WTC11 (cell line): ENCODE data around the gene PSG4.

Source experiments
- ELF4 ChIP-seq: sonication (generic); formaldehyde crosslinking; IDR thresholded peaks from 2 replicates; pipeline ENCODE4 v1.8.1; 2022; ENCODE audit warnings: low read depth, mild to moderate bottlenecking, moderate library complexity, missing genetic modification reagents
- FOXP1 ChIP-seq: sonication (generic); formaldehyde crosslinking; IDR thresholded peaks from 2 replicates; pipeline ENCODE4 v1.8.0; 2022; ENCODE audit warnings: missing genetic modification reagents, mild to moderate bottlenecking, moderate library complexity, borderline replicate concordance
- TF ChIP-seq, protein P1 (sequence below): sonication (generic); formaldehyde crosslinking; IDR thresholded peaks from 2 replicates; pipeline ENCODE4 v1.8.1; 2023; ENCODE audit warnings: mild to moderate bottlenecking, missing genetic modification reagents

DNA sequence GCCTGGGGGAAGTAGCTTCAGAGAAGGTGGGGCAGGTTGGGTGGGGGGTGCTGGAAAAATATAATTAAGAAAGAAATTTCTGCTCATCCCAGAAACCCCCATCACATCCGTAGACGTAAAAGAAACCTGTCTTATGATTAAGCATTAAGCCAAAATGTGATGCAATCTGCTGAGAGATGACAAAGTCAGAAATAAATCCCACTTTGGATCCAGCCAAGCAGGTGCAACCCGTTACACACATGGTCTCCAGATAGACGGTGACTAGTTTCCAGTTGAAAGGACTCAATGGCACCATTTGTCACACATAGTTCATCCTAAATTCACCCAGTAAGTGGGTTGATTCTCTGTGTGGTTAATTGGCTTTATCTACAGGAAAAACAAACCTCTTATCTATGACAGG lies 53.2 kb downstream of the PSG4 start:
- TF ChIP-seq FOXP1 (no peak), ELF4 (CRISPR knock-in tag) (no peak)
- TF ChIP-seq, protein P1, sequence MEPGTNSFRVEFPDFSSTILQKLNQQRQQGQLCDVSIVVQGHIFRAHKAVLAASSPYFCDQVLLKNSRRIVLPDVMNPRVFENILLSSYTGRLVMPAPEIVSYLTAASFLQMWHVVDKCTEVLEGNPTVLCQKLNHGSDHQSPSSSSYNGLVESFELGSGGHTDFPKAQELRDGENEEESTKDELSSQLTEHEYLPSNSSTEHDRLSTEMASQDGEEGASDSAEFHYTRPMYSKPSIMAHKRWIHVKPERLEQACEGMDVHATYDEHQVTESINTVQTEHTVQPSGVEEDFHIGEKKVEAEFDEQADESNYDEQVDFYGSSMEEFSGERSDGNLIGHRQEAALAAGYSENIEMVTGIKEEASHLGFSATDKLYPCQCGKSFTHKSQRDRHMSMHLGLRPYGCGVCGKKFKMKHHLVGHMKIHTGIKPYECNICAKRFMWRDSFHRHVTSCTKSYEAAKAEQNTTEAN (CRISPR knock-in tag), result no peak
